GM19238 (cell line): ENCODE measurements around the gene KPNB1.
A peak's percentile ranks its signal among the peaks of the same experiment; 100 is the strongest.

Experiments used
- DNase-seq: peaks from one replicate; pipeline ENCODE4 v3.0.0; 2011; ENCODE audit warnings: low spot score; ENCODE audit not compliant: insufficient read length

Gene KPNB1

DNA sequence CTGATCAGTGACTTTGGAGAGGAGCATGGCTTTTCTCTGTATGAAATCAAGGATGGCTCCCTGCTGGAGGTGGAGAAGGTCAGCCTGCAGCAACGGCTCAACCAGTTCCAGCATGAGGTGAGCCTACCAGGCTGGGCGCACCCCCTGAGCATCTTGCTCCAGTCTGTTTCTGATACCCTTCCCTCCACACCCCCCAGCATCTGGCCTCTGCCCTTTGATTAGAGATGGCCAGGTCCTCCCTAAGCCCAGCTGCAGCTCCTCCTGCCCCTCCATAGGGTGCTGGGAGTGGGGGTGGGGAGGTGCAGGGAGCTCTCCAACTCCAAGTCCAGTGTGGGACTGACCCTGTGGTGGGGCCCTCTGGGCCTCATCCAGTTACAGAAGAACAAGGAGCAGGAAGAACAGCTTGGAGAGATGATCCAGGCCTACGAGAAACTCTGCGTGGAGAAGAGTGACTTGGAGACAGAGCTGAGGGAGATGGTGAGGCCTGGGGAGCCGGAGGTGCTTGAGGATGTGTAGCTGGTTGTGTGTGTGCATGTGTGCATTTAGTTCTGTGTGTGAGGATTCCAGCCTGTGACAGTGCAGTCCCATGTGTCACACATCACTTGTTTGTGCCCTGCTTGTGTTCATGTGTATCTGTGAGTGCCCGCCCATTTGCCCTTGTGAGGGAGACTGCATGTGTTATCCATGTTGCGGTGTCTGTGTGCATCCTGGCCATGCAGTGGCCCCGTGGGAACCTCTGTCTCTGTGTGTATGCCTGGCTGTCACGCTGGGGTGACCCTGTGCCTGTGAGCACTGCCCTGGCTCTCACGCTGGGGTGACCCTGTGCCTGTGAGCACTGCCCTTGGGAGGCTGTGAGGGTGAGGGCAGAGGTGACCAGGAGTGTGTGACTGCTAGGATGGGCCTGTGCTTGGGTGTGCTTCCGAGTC lies 47.3 kb downstream of the KPNB1 start:
- DNase-seq, result no peak

- DNase-seq, result no peak
Observed at GRCh38 chr17:47697906-47698711, 48.4 kb downstream of the KPNB1 start.

DNA sequence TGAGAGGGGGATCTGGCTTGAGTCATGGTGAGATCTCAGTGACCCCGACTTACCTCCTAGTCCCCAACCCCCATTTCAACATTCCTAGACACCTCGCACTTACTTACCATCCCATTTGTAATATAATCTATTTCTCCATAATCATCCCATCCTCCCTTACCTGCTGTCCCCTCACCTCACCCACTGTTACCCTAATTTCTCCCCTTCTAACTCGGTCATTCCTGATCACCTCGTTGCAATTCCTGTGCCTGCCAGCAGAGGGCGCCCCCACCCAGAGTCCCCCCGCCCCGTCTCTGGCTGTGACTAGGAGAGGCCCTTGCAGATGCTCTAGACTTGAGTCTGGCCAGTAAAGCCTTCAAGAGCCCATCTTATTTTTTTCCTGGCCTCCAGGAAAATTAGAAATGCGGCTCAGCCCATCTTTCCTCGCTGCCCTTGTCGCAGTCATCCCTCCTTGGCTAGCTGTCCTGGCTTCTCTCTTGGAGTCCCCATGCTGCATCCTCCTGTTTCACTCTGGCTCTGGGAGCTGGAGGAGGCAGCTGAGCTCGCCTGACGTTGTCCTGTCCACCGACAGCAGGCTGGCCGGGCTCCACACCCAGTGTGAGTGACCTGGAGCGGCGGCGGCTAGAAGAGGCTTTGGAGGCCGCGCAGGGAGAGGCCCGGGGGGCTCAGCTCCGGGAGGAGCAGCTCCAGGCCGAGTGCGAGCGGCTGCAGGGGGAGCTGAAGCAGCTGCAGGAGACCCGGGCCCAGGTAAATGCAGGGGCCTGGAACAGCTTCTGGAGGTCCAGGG lies 49.2 kb downstream of the KPNB1 start:
- DNase-seq, result peak; percentile 92

DNA sequence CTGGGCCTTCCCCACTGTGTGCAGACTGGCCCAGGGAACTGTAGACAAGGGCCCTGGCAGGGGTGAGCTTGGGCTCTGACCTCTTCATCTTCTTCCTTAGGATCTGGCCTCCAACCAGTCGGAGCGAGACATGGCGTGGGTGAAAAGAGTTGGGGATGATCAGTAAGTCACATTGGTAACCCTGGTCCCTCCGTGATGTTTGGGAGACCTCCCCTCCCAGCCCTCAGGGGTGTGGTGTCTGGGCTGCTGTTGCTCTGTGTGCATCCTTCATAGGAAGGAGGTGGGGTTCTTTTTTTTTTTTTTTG lies 49.8 kb downstream of the KPNB1 start:
- DNase-seq, result no peak

- DNase-seq, result no peak
Observed at GRCh38 chr17:47700471-47701449, 51.0 kb downstream of the KPNB1 start.

- DNase-seq, result no peak
Observed at GRCh38 chr17:47701608-47702007, 51.9 kb downstream of the KPNB1 start.

DNA sequence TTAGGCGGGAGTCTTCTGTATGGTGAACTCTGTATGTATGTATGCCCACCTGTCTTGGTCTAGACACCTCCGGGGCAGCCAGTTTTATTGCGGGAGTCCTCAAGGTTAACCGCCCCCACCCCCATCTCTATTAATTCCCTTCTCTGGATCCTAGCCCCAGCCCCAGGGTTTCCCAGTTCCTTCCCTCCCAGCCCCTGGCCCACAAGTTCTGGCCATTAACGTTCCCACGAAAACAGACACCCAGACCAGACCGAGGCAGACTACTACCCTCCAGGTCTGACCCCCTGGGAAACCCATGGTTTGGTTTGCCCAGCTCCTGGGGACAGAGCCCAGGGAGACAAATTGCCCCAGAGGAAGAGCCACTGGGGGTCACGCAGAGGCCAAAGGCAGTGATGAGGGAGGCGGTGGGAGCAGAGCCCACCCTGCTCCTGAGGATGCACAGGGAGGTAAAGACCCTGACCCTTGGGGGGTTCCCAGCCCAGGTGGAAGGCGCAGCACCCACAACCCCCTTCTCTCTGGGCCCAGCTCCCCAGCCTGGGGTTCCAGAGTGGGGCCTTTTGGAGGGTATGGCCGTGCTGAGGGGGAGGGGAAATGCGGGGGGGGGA lies 52.8 kb downstream of the KPNB1 start:
- no peak for DNase-seq

GRCh38 chr17:47703191-47703591 lies 53.5 kb downstream of the KPNB1 start:
- DNase-seq, result no peak

DNA sequence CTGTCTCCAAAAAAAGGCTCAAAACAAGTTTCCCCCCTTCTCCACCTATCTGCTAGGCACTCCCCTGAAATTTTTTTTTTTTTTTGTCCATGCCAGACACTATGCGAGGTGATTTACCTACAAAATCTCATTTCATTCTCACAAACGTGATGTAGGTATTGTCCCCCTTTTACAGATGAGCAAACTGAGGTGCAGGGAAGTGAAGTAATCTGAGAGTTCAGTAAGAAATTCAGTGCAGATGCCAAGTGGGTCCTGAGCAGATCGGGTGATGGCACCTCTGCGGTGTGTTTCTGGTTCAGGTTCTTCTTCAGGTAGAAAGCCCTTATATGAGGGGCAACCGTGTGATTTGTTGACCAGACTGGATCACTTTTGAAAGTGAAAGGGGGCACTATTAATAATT lies 54.0 kb downstream of the KPNB1 start:
- no peak for DNase-seq

DNA sequence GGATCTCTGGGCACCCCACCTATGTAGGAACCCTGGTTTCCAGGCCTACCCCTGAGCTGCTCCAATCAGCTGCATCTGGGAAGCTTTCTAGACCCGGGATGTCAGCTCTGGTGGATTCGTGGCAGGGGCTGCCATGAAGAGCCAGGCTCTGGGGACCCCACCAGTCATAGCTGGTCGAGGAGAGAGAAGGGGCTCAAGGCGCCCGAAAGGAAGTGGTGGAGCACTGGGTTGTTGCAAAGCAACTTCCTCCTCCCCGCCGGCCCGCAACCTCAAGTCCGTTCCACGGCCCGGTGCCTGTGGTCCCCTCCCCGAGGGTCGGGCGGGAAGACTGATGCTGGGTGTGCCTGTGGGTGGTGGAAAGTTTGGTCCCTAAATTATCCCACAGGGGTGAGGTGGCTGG lies 54.4 kb downstream of the KPNB1 start:
- no peak for DNase-seq

DNA sequence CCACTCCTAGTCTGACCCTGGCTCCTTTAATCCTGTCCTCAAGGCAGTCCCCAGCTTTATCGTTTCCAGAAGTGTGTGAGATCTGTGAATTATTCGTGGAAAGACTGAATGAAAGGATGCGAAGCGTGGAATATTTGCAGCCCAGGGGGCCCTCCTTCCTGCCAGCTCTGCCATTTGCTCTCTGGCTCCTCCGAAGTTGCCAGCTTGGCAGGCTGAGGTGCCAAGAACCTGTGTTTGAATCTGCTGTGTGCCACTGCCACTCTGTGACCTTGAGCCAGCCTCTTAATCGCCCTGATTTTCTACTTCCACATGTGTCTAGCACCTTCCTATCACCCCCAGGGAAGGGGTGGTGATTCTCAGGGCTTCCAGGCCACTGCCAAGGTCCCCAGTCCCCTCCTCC lies 55.0 kb downstream of the KPNB1 start:
- no peak for DNase-seq

DNA sequence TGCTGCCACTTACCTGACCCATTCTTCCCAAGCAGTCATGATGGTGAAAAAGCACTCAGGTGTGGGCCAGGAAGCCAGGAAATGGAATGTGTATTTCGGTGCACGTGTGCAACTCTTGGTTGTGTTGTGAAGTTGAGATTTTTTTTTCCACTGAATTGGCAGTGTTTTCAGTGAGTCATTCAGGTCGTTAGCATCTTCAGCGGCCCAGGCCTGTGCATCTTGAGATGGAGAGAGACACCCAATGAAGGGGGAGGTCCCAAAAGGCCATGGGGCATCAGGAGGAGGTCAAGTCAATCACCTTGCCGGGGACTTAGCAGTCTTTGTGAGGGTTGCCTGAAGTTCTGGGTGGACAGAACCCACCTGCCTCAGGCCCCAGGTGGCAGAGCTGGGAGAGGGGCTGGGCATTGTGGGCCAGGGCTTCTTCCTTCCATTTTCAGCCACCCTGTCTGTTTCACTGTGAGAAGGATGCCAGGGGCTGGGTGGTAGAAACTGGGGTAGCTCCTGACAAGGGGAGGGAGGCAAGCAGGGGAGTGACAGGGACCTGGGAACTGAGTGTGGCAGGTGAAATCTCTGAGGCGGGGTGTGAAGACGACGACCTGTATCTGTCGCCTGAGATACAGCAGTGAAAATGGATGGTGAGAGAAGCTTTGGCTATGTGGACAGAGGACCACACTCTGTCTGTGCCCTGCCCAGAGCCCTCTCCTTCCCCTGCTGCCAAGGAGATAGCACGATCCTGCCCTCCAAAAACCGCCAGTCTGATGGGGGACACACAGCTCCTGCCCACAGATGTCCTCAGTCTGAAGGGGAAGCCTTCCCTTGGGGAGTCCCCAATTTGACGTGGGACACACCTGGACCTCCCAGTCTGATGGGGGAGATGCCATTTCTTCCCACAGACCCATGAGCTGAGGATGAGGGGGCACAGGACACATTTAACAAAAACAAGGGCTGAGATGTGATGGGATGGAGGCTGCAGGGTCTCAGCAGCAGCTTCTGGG lies 56.1 kb downstream of the KPNB1 start:
- DNase-seq, result no peak

GRCh38 chr17:47707056-47707804 lies 57.5 kb downstream of the KPNB1 start:
- no peak for DNase-seq

DNA sequence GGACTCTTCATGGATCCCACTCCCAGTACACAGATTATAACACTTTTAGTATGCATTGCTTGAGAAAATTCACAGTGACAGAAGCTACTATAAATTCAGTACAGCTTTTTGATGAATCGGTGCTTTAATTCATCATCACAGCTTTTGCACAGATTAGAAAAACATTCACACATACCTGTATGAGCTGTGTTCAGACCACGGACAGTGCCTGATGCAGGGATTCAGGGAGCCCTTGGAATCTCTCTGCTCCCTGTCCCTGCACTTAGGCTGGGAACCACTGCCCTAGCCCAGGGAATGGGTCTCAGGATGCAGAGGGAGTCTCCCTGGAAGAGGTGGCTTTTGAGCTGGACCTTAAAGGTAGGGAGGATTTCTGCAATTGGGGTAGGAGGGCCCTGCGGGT lies 58.2 kb downstream of the KPNB1 start:
- no peak for DNase-seq

DNA sequence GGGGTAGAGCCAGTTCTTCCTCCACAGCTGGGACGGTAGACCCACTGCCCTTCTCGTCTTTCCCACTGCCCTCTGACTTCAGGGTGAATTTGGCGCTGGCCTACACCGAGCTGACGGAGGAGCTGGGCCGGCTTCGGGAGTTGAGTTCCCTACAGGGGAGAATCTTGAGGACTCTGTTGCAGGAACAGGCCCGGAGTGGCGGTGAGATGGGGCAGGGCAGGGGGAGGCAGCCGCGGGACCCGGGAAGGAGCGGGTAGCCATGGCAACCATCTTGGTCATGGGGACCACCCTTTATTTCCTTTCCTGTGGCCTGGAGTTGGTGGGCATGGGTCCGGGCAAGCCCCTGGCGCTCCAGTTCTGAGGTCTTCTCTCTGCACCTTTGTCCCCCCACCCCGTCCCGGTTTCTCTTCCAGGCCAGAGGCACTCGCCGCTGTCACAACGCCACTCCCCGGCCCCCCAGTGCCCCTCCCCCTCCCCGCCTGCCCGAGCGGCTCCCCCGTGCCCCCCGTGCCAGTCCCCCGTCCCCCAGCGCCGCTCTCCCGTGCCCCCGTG lies 58.7 kb downstream of the KPNB1 start:
- no peak for DNase-seq

DNA sequence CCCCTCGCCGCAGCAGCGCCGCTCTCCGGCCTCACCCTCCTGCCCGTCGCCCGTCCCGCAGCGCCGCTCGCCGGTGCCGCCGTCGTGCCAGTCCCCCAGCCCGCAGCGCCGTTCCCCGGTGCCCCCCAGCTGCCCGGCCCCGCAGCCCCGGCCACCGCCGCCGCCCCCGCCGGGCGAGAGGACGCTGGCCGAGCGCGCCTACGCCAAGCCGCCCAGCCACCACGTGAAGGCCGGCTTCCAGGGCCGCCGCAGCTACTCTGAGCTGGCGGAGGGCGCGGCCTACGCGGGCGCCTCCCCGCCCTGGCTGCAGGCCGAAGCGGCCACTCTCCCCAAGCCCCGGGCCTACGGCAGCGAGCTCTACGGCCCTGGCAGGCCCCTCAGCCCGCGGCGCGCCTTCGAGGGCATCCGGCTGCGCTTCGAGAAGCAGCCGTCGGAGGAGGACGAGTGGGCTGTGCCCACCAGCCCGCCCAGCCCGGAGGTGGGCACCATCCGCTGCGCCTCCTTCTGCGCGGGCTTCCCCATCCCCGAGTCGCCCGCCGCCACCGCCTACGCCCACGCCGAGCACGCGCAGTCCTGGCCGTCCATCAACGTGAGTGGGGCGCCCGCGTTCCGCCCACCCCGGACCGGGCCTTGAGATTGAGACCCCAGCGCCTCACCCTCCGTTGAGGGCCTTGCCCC lies 59.3 kb downstream of the KPNB1 start:
- DNase-seq, result no peak

- no peak for DNase-seq
Observed at GRCh38 chr17:47709594-47709993, 59.9 kb downstream of the KPNB1 start.
